ENCODE measurements around the gene OR2S2.

- TF ChIP-seq AR (CRISPR knock-in tag; IDR thresholded peaks at IDR 0.05) (no peak), NR1H2 (CRISPR knock-in tag; IDR thresholded peaks at IDR 0.05) (no peak), PRRX2 (CRISPR knock-in tag; IDR thresholded peaks at IDR 0.05) (no peak), CBFB (CRISPR knock-in tag; IDR thresholded peaks at IDR 0.05; ENCODE audit: low read depth) (no peak), TP53 (CRISPR knock-in tag; IDR thresholded peaks at IDR 0.05) (no peak), ZNF138 (CRISPR knock-in tag; conservative IDR thresholded peaks at IDR 0.05) (no peak), ZNF219 (CRISPR knock-in tag; IDR thresholded peaks at IDR 0.05; ENCODE audit: borderline replicate concordance) (no peak), NR3C1 (CRISPR knock-in tag; conservative IDR thresholded peaks at IDR 0.05; ENCODE audit: low read depth) (no peak), ATF2 (CRISPR knock-in tag; IDR thresholded peaks at IDR 0.05; ENCODE audit: borderline replicate concordance, low read depth) (no peak)
- TF ChIP-seq, protein P1, sequence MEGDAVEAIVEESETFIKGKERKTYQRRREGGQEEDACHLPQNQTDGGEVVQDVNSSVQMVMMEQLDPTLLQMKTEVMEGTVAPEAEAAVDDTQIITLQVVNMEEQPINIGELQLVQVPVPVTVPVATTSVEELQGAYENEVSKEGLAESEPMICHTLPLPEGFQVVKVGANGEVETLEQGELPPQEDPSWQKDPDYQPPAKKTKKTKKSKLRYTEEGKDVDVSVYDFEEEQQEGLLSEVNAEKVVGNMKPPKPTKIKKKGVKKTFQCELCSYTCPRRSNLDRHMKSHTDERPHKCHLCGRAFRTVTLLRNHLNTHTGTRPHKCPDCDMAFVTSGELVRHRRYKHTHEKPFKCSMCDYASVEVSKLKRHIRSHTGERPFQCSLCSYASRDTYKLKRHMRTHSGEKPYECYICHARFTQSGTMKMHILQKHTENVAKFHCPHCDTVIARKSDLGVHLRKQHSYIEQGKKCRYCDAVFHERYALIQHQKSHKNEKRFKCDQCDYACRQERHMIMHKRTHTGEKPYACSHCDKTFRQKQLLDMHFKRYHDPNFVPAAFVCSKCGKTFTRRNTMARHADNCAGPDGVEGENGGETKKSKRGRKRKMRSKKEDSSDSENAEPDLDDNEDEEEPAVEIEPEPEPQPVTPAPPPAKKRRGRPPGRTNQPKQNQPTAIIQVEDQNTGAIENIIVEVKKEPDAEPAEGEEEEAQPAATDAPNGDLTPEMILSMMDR (IDR thresholded peaks at IDR 0.05), result no peak
Observed at GRCh38 chr9:35994959-35995358, 37.0 kb upstream of the OR2S2 start.

Measured in WTC11 (cell line).